B cell (primary cell): Measurements from ENCODE around the gene AMFR. TPM values are rescaled to one million over a fixed set of nuclear protein-coding genes. Genes with fewer than 3 reads are reported as not detected.

ENCODE experiments used
- ATAC-seq: fragments of 200-7000 bp; cut with Tn5 transposase; one replicate; pipeline ENCODE4 v1.10.0; 2021; ENCODE audit warnings: low read depth, mild to moderate bottlenecking, moderate number of reproducible peaks, moderate library complexity
- CTCF ChIA-PET: fragments of 350-600 bp; sonication (Branson Sonifier 250); formaldehyde crosslinking; loops from one replicate; lab custom pipeline; 2021; ENCODE audit warnings: antibody characterized with exemption, inconsistent platforms; lab: Charles Lee
- POLR2A ChIA-PET: fragments of 350-600 bp; sonication (Branson Sonifier 250); formaldehyde crosslinking; loops from one replicate; lab custom pipeline; 2021; ENCODE audit warnings: antibody characterized with exemption; lab: Charles Lee
- DNase-seq: peaks from one replicate; pipeline ENCODE4 v3.0.0; 2013
- H2AFZ ChIP-seq: 2 replicates; pipeline ENCODE4 v1.6.1; 2012; ENCODE audit warnings: mild to moderate bottlenecking, low read depth, low read length; ENCODE audit not compliant: insufficient read depth, poor library complexity, severe bottlenecking
- H3K27ac ChIP-seq, 2 donors: 1 replicate in 1 of 2; 2 replicates in 1 of 2; pipeline ENCODE4 v1.5.1; 2012 to 2013; ENCODE audit warnings: low read length in 2 of 2, mild to moderate bottlenecking in 2 of 2, moderate library complexity in 1 of 2
- H3K27me3 ChIP-seq, 4 experiments: fragments of 200-600 bp in 1 of 4; sonication (generic) in 1 of 4; replicated peaks in 1 of 4; 1 replicate in 2 of 4; 2 replicates in 2 of 4; pipeline versions ENCODE4 v1.6.1 to v1.7.0; 2013 to 2016; ENCODE audit warnings: low read length in 3 of 4, mild to moderate bottlenecking in 2 of 4, mixed read lengths in 1 of 4, moderate library complexity in 1 of 4; ENCODE audit not compliant: insufficient read depth in 4 of 4, control insufficient read depth in 3 of 4; ENCODE audit errors: control extremely low read depth in 1 of 4
- H3K36me3 ChIP-seq, 2 experiments: replicated peaks in 1 of 2; 1 replicate in 1 of 2; 2 replicates in 1 of 2; pipeline versions ENCODE4 v1.6.1 to v1.7.1; 2013; ENCODE audit warnings: low read length in 1 of 2; ENCODE audit not compliant: insufficient read depth in 2 of 2, control insufficient read depth in 1 of 2; ENCODE audit errors: control extremely low read depth in 1 of 2, extremely low read depth in 1 of 2
- H3K4me1 ChIP-seq, 2 donors: fragments of 200-600 bp in 1 of 2; sonication (generic) in 1 of 2; 1 replicate in 1 of 2; 2 replicates in 1 of 2; pipeline versions ENCODE4 v1.5.1 to v1.6.1; 2013 to 2017; ENCODE audit warnings: low read length in 2 of 2; ENCODE audit not compliant: control insufficient read depth in 2 of 2, insufficient read depth in 2 of 2
- H3K4me2 ChIP-seq: replicated peaks from 2 replicates; pipeline ENCODE3; 2012; ENCODE audit warnings: mild to moderate bottlenecking, low read depth, low read length; ENCODE audit not compliant: poor library complexity, severe bottlenecking
- H3K4me3 ChIP-seq, 5 experiments: fragments of 200-600 bp in 1 of 5; sonication (generic) in 1 of 5; 1 replicate in 3 of 5; 2 replicates in 2 of 5; pipeline versions ENCODE4 v1.5.1 to v1.7.0; 2011 to 2016; ENCODE audit warnings: low read length in 4 of 5, mild to moderate bottlenecking in 4 of 5, low read depth in 2 of 5, control low read depth in 1 of 5, moderate library complexity in 1 of 5; ENCODE audit not compliant: insufficient read depth in 1 of 5; ENCODE audit errors: control extremely low read depth in 1 of 5, extremely low read depth in 1 of 5
- H3K79me2 ChIP-seq: fragments of 200-600 bp; sonication (generic); one replicate; pipeline ENCODE4 v1.6.0; 2016; ENCODE audit warnings: low read length; ENCODE audit not compliant: control insufficient read depth, insufficient read depth
- H3K9ac ChIP-seq: fragments of 200-600 bp; sonication (generic); 2 replicates; pipeline ENCODE4 v1.6.1; 2017; ENCODE audit warnings: mild to moderate bottlenecking, low read length, moderate library complexity
- H3K9me3 ChIP-seq, 3 donors: one replicate each; pipeline versions ENCODE4 v1.6.1 to v1.7.1; 2013; ENCODE audit warnings: low read length in 2 of 3; ENCODE audit not compliant: control insufficient read depth in 2 of 3, insufficient read depth in 1 of 3; ENCODE audit errors: control extremely low read depth in 1 of 3
- H4K20me1 ChIP-seq: 2 replicates; pipeline ENCODE4 v1.6.0; 2012; ENCODE audit warnings: mild to moderate bottlenecking, low read length; ENCODE audit not compliant: insufficient read depth, control insufficient read depth, poor library complexity, severe bottlenecking
- H3K27ac Mint-ChIP-seq: one replicate; pipeline ENCODE4 v1.8.0; 2021; ENCODE audit warnings: mixed read lengths
- H3K27me3 Mint-ChIP-seq: one replicate; pipeline ENCODE4 v1.8.0; 2021; ENCODE audit warnings: mixed read lengths
- H3K4me1 Mint-ChIP-seq: one replicate; pipeline ENCODE4 v1.8.0; 2021; ENCODE audit warnings: mixed read lengths
- H3K4me3 Mint-ChIP-seq: one replicate; pipeline ENCODE4 v1.8.0; 2021; ENCODE audit warnings: mixed read lengths
- H3K9me3 Mint-ChIP-seq: one replicate; pipeline ENCODE4 v1.8.0; 2022; ENCODE audit warnings: mixed read lengths; ENCODE audit not compliant: insufficient read depth
- EZH2 ChIP-seq: IDR thresholded peaks from 2 replicates; pipeline ENCODE4 v1.6.1; 2012; ENCODE audit warnings: borderline replicate concordance, low read depth, mild to moderate bottlenecking, moderate library complexity, low read length; ENCODE audit not compliant: insufficient read depth, poor library complexity, severe bottlenecking
- WGBS: methylation state at CpG from one replicate; pipeline ENCODE4 v1.1.5; 2013; ENCODE audit warnings: missing lambda C conversion rate; ENCODE audit not compliant: insufficient coverage; 5-methylcytosine and 5-hydroxymethylcytosine counted together
- intact Hi-C: fragments of 100-400 bp; cut with micrococcal nuclease; formaldehyde crosslinking; loops from one replicate; pipeline ENCODE4 v1.10.0; 2022
- polyA plus RNA-seq: library from polyadenylated mRNA; depleted of rRNA; stranded (reverse); fragments of >200 nt; gene quantifications from 2 replicates; pipeline ENCODE4 v1.2.3, GENCODE V29; 2012
- total RNA-seq, 2 donors: library from RNA; stranded (reverse); fragments of 120-200 nt in 1 of 2; gene quantifications; 1 replicate in 1 of 2; 2 replicates in 1 of 2; pipeline versions ENCODE4 v1.2.3 to v1.2.4, GENCODE V29; 2013 to 2022
- TF ChIP-seq, protein P1 (sequence below): fragments of 200-600 bp; IDR thresholded peaks from one replicate; pipeline ENCODE4 v1.8.0; 2022; ENCODE audit warnings: antibody characterized with exemption, mild to moderate bottlenecking

Gene AMFR
- total and polyA plus RNA-seq, 2 donors (not counting 1 experiment from before 2014, with no cell fraction given) = 118 to 225 TPM

- POLR2A ChIA-PET = no interaction called here
- Mint-ChIP-seq H3K27me3 (peaks cover 9% of the 10 kb centered on the region), H3K4me1 (peaks cover 13% of the 10 kb centered on the region), H3K27ac (no peak overlapping the region), H3K9me3 (no peaks in the 10 kb centered on the region), H3K4me3 (no peak overlapping the region)
- Histone ChIP-seq H3K36me3 (no peaks in the 10 kb centered on the region), H3K4me3 (no peak overlapping the region), H3K27ac (no peak overlapping the region), H3K79me2 (no peaks in the 10 kb centered on the region), H3K9me3 (peaks cover 0 to 4% (median 0%) of the 10 kb centered on the region in 3 donors), H3K4me1 (peaks cover 3 to 11% of the 10 kb centered on the region in 2 donors), H3K9ac (no peak overlapping the region), H3K4me2 (no peak overlapping the region), H2AFZ (no peak overlapping the region), H3K27me3 (peaks cover 0 to 5% (median 0%) of the 10 kb centered on the region in 4 experiments), H4K20me1 (no peaks in the 10 kb centered on the region)
- ATAC-seq (no peak), DNase-seq (no peak)
- TF ChIP-seq, protein P1, sequence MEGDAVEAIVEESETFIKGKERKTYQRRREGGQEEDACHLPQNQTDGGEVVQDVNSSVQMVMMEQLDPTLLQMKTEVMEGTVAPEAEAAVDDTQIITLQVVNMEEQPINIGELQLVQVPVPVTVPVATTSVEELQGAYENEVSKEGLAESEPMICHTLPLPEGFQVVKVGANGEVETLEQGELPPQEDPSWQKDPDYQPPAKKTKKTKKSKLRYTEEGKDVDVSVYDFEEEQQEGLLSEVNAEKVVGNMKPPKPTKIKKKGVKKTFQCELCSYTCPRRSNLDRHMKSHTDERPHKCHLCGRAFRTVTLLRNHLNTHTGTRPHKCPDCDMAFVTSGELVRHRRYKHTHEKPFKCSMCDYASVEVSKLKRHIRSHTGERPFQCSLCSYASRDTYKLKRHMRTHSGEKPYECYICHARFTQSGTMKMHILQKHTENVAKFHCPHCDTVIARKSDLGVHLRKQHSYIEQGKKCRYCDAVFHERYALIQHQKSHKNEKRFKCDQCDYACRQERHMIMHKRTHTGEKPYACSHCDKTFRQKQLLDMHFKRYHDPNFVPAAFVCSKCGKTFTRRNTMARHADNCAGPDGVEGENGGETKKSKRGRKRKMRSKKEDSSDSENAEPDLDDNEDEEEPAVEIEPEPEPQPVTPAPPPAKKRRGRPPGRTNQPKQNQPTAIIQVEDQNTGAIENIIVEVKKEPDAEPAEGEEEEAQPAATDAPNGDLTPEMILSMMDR = no peak
- TF ChIP-seq EZH2 = no peak
- intact Hi-C loops = loop anchor here (5.0 kb wide), 2 partner anchors 114 to 386 kb away; no protein-coding TSS in a partner anchor
- CTCF ChIA-PET = interaction anchor here (0.7 to 8.8 kb wide), 2 partner anchors 53 to 371 kb away, joined by 3 to 156 read pairs; no protein-coding TSS in a partner anchor
- WGBS = 92% methylated on average over 7 of the region's 7 CpGs
Observed at GRCh38 chr16:56316545-56316944, 108.8 kb downstream of the AMFR start.

DNA sequence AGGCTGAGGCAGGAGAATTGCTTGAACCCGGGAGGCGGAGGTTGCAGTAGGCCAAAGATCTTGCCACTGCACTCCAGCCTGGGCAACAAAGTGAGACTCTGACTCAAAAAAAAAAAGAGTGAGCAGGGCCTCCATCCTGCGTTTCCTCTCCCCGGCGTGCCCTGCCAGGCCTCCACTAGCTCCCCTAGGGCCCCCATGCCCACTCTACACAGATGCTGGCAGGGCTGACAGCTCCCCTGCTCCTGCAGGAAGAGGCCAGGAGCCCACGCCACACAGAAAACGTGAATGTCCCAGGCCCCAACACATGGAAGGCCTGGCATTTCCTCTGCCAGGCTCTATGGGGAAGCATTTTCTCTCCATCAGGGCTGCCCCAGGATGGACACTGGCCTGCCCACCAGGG is 109.4 kb downstream of the AMFR start:
- Histone ChIP-seq H3K9ac (no peak overlapping the region), H3K27me3 (peaks cover 0 to 5% (median 0%) of the 10 kb centered on the region in 4 experiments), H3K4me3 (no peak overlapping the region), H3K9me3 (peaks cover 0 to 4% (median 0%) of the 10 kb centered on the region in 3 donors), H3K4me2 (no peak overlapping the region), H3K79me2 (no peaks in the 10 kb centered on the region), H3K36me3 (no peaks in the 10 kb centered on the region), H3K27ac (no peak overlapping the region), H3K4me1 (peaks cover 3 to 11% of the 10 kb centered on the region in 2 donors), H4K20me1 (no peaks in the 10 kb centered on the region), H2AFZ (no peak overlapping the region)
- DNase-seq = no peak
- H3K4me1 Mint-ChIP-seq = peaks cover 11% of the 10 kb centered on the region
- H3K27ac Mint-ChIP-seq = no peak overlapping the region
- no peaks in the 10 kb centered on the region for H3K9me3 Mint-ChIP-seq
- peaks cover 9% of the 10 kb centered on the region for H3K27me3 Mint-ChIP-seq
- WGBS = 86% methylated on average over 7 of the region's 7 CpGs
- no peak overlapping the region for H3K4me3 Mint-ChIP-seq
- no peak for ATAC-seq
- intact Hi-C loops = loop anchor here (5.0 kb wide), 2 partner anchors 114 to 386 kb away; no protein-coding TSS in a partner anchor
- ChIA-PET POLR2A (no interaction called here), CTCF (interaction anchor here (0.7 to 8.8 kb wide), 3 partner anchors 52 to 371 kb away, joined by 3 to 156 read pairs (median 4); no protein-coding TSS in a partner anchor)
- TF ChIP-seq, protein P1 = no peak
- no peak for TF ChIP-seq EZH2
